K562 (cell line): Measurements from ENCODE around the gene SH3GL3. TPM values are rescaled to one million over a fixed set of nuclear protein-coding genes. Genes with fewer than 3 reads are reported as not detected.
A peak's percentile ranks its signal among the peaks of the same experiment; 100 is the strongest.

Experiments used
- ATF1 ChIP-seq, 2 experiments: fragments of 450-650 bp in 1 of 2; IDR thresholded peaks; 2 replicates each; pipeline ENCODE4 v1.6.1; 2016; ENCODE audit warnings: missing compliant biosample characterization in 1 of 2, missing genetic modification characterization in 1 of 2
- ATF2 ChIP-seq: sonication (generic); formaldehyde crosslinking; IDR thresholded peaks from 2 replicates; pipeline ENCODE4 v1.8.1; 2022; ENCODE audit warnings: missing genetic modification reagents
- CREM ChIP-seq: IDR thresholded peaks from 2 replicates; pipeline ENCODE4 v1.6.1; 2014; ENCODE audit warnings: antibody characterized with exemption, low read depth
- CTCF ChIP-seq, 3 experiments: IDR thresholded peaks in 2 of 3; conservative IDR thresholded peaks in 1 of 3; 2 replicates each; pipeline ENCODE4 v1.5.1; 2011 to 2012; ENCODE audit warnings: low read length in 3 of 3, mild to moderate bottlenecking in 3 of 3, control low read depth in 2 of 3, improper control_type of control experiment in 1 of 3, inconsistent platforms in 1 of 3, low read depth in 1 of 3, mixed read lengths in 1 of 3, moderate library complexity in 1 of 3; ENCODE audit not compliant: insufficient read depth in 2 of 3
- ESRRA ChIP-seq: fragments of 450-650 bp; IDR thresholded peaks from 2 replicates; pipeline ENCODE4 v1.6.1; 2014; ENCODE audit warnings: low read depth, mild to moderate bottlenecking, moderate library complexity, borderline replicate concordance
- FOXK2 ChIP-seq, 2 experiments: fragments of 450-650 bp; IDR thresholded peaks in 1 of 2; conservative IDR thresholded peaks in 1 of 2; 2 replicates each; pipeline ENCODE4 v1.6.1; 2016; ENCODE audit warnings: low read depth in 2 of 2, mild to moderate bottlenecking in 1 of 2
- HDAC1 ChIP-seq, 2 experiments: fragments of 450-650 bp; IDR thresholded peaks; 2 replicates each; pipeline ENCODE4 v1.6.1; 2016 to 2017; ENCODE audit warnings: inconsistent platforms in 1 of 2, mild to moderate bottlenecking in 1 of 2, moderate library complexity in 1 of 2
- HMGN3 ChIP-seq: IDR thresholded peaks from 2 replicates; pipeline ENCODE4 v1.6.1; 2011; ENCODE audit warnings: borderline replicate concordance, low read depth, mild to moderate bottlenecking, mixed read lengths, low read length; ENCODE audit not compliant: insufficient read length; ENCODE audit errors: extremely low read depth
- LARP7 ChIP-seq: fragments of 450-650 bp; IDR thresholded peaks from 2 replicates; pipeline ENCODE4 v1.6.1; 2016
- MYC ChIP-seq, 2 experiments: fragments of 250-450 bp in 1 of 2; sonication (Bioruptor Pico) in 1 of 2; IDR thresholded peaks; 2 replicates each; pipeline versions ENCODE4 v1.5.1 to v1.6.1; 2012 to 2021; ENCODE audit warnings: low read depth in 2 of 2, borderline replicate concordance in 1 of 2, improper control_type of control experiment in 1 of 2, low read length in 1 of 2, mild to moderate bottlenecking in 1 of 2, moderate library complexity in 1 of 2
- PCBP1 ChIP-seq: fragments of 200-400 bp; formaldehyde crosslinking; IDR thresholded peaks from 2 replicates; pipeline ENCODE4 v1.6.1; 2018; ENCODE audit warnings: mild to moderate bottlenecking, low read depth, low read length; ENCODE audit not compliant: poor library complexity, severe bottlenecking
- RB1 ChIP-seq: fragments of 450-650 bp; IDR thresholded peaks from 2 replicates; pipeline ENCODE4 v1.6.1; 2017; ENCODE audit warnings: low read depth, mild to moderate bottlenecking
- RBM14 ChIP-seq: fragments of 200-400 bp; formaldehyde crosslinking; IDR thresholded peaks from 2 replicates; pipeline ENCODE4 v1.6.1; 2018; ENCODE audit warnings: low read depth, mild to moderate bottlenecking, low read length, moderate library complexity, borderline replicate concordance; ENCODE audit not compliant: insufficient read depth
- RFX1 ChIP-seq: fragments of 450-650 bp; IDR thresholded peaks from 2 replicates; pipeline ENCODE4 v1.6.1; 2016; ENCODE audit warnings: mild to moderate bottlenecking, moderate library complexity
- SAFB ChIP-seq: fragments of 200-400 bp; formaldehyde crosslinking; IDR thresholded peaks from 2 replicates; pipeline ENCODE4 v1.6.1; 2017; ENCODE audit warnings: low read depth, low read length, borderline replicate concordance
- SFPQ ChIP-seq: fragments of 200-400 bp; formaldehyde crosslinking; IDR thresholded peaks from 2 replicates; pipeline ENCODE4 v1.6.1; 2017; ENCODE audit warnings: mild to moderate bottlenecking, low read depth, low read length, moderate library complexity
- SMARCA4 ChIP-seq: fragments of 450-650 bp; IDR thresholded peaks from 2 replicates; pipeline ENCODE4 v1.6.1; 2016
- SOX6 ChIP-seq: fragments of 450-650 bp; IDR thresholded peaks from 2 replicates; pipeline ENCODE4 v1.6.1; 2014; ENCODE audit warnings: mild to moderate bottlenecking
- TARDBP ChIP-seq: fragments of 450-650 bp; IDR thresholded peaks from 2 replicates; pipeline ENCODE4 v1.6.1; 2016
- YY1 ChIP-seq, 3 experiments: IDR thresholded peaks; 2 replicates each; pipeline ENCODE4 v1.6.1; 2011; ENCODE audit warnings: low read length in 2 of 3, mild to moderate bottlenecking in 2 of 3, moderate library complexity in 2 of 3, borderline replicate concordance in 1 of 3, control low read depth in 1 of 3, low read depth in 1 of 3; ENCODE audit not compliant: insufficient read depth in 3 of 3, insufficient replicate concordance in 2 of 3, control insufficient read depth in 1 of 3, insufficient read length in 1 of 3; ENCODE audit errors: extremely low read depth in 1 of 3
- polyA plus RNA-seq, 8 experiments: library from polyadenylated mRNA; depleted of rRNA in 4 of 8; stranded (reverse) in 5 of 8; unstranded in 3 of 8; fragments of >200 nt; fragmentation: Nextera tagmentation in 2 of 8; fragmentation: Illumina TruSeq in 1 of 8; extraction: Ambion mirVana in 2 of 8; extraction: Trizol in 1 of 8; gene quantifications; 2 replicates each; pipeline versions ENCODE4 v1.2.1 to v1.2.3, GENCODE V29; 2011 to 2014; ENCODE audit warnings: inconsistent platforms in 1 of 8, missing spikeins in 1 of 8
- total RNA-seq, 7 experiments: library from RNA; depleted of rRNA in 6 of 7; stranded (reverse); fragments of >200 nt in 6 of 7; fragmentation: Illumina TruSeq in 2 of 7; extraction: Trizol in 2 of 7; gene quantifications; 2 replicates each; pipeline versions ENCODE4 v1.2.1 to v1.2.3, GENCODE V29; 2011 to 2021; ENCODE audit warnings: low replicate concordance in 1 of 7

Gene SH3GL3
- total and polyA plus RNA-seq, 9 of the 15 experiments (the other 6 are each of a cell fraction or from before 2014, with no cell fraction given) = 3.9 to 16.0 (median 9.7) TPM

GRCh38 chr15:83446904-83447709 is at the start of gene SH3GL3 (continued):
- TF ChIP-seq ATF1 (CRISPR knock-in tag; IDR thresholded peaks at IDR 0.05) (no peak), ATF1 (tag; IDR thresholded peaks at IDR 0.05) (peak; percentile 27; the same call in 1 of the 2 replicates), LARP7 (0 out of 2 replicates have a peak, but pooled peaks have one; percentile 18), SMARCA4 (peak; percentile 90), PCBP1 (peak; percentile 44), HDAC1 (IDR thresholded peaks at IDR 0.05) (peak in 1 of 2 experiments; percentile 48; a peak in 1 of 4 replicates), CREM (peak; percentile 44; the same call in 1 of the 2 replicates), RB1 (peak; percentile 67; the same call in 1 of the 2 replicates), SOX6 (peak; percentile 59; the same call in 1 of the 2 replicates), SAFB (peak; percentile 89), RFX1 (peak; percentile 88), YY1 (IDR thresholded peaks at IDR 0.05; ENCODE audit: borderline replicate concordance in 1 of 3, control insufficient read depth in 1 of 3, extremely low read depth in 1 of 3, insufficient read depth in 3 of 3, insufficient read length in 1 of 3, insufficient replicate concordance in 2 of 3, low read depth in 1 of 3, low read length in 2 of 3) (peak in 1 of 3 experiments; percentile 8), ATF2 (CRISPR knock-in tag) (no peak), SFPQ (no peak), TARDBP (0 out of 2 replicates have a peak, but pooled peaks have one; percentile 34), FOXK2 (conservative IDR thresholded peaks at IDR 0.05 in 1 of 2, IDR thresholded peaks at IDR 0.05 in 1 of 2; ENCODE audit: low read depth in 2 of 2) (peak; percentile 26 to 65; a peak in 1 of 4 replicates), RBM14 (no peak), MYC (IDR thresholded peaks at IDR 0.05; ENCODE audit: low read depth, low read length) (0 out of 2 replicates have a peak, but pooled peaks have one; percentile 9), MYC (CRISPR knock-in tag; IDR thresholded peaks at IDR 0.05; ENCODE audit: borderline replicate concordance, low read depth) (no peak), ESRRA (0 out of 2 replicates have a peak, but pooled peaks have one; percentile 20), HMGN3 (peak; percentile 44), CTCF (IDR thresholded peaks at IDR 0.05 in 2 of 3, conservative IDR thresholded peaks at IDR 0.05 in 1 of 3; ENCODE audit: insufficient read depth in 2 of 3, low read depth in 1 of 3, low read length in 3 of 3) (peak; percentile 65 to 71 (median 68))
